Lower leg skin (tissue), 3 donors: Measurements from ENCODE around the gene MAP7D2.

Experiments
- CTCF ChIP-seq, 3 donors: fragments of 450-650 bp; IDR thresholded peaks; one replicate each; pipeline ENCODE4 v1.5.1; 2016; ENCODE audit warnings: antibody characterized with exemption in 3 of 3, mild to moderate bottlenecking in 3 of 3, moderate library complexity in 2 of 3
- POLR2A ChIP-seq, 2 donors: fragments of 450-650 bp; IDR thresholded peaks; one replicate each; pipeline ENCODE4 v1.6.1; 2016 to 2017; ENCODE audit warnings: antibody characterized with exemption in 2 of 2, mild to moderate bottlenecking in 1 of 2, moderate library complexity in 1 of 2

GRCh38 chrX:20028588-20028987 is 88.1 kb downstream of the MAP7D2 start:
- TF ChIP-seq POLR2A (IDR thresholded peaks at IDR 0.05), result no peak
- no peak for TF ChIP-seq CTCF (IDR thresholded peaks at IDR 0.05)
